Measurements from ENCODE around the gene USP21.
A peak's percentile ranks its signal among the peaks of the same experiment; 100 is the strongest.

USP21 gene

GRCh38 chr1:161171191-161171590 lies 11.9 kb downstream of the USP21 start:
- no peak for DNase-seq (ENCODE audit: low spot score)

- no peak for DNase-seq (ENCODE audit: low spot score)
These were observed 12.4 kb downstream of the USP21 start for GRCh38 chr1:161171696-161172095.

GRCh38 chr1:161172349-161172748 lies 13.0 kb downstream of the USP21 start:
- DNase-seq (ENCODE audit: low spot score), result no peak

GRCh38 chr1:161172776-161173376 lies 13.6 kb downstream of the USP21 start:
- no peak for DNase-seq (ENCODE audit: low spot score)

GRCh38 chr1:161173711-161174110 lies 14.4 kb downstream of the USP21 start:
- DNase-seq (ENCODE audit: low spot score), result no peak

- DNase-seq (ENCODE audit: low spot score), result no peak
These were observed 15.6 kb downstream of the USP21 start for GRCh38 chr1:161174911-161175310.

GRCh38 chr1:161175771-161176453 lies 16.6 kb downstream of the USP21 start:
- no peak for DNase-seq (ENCODE audit: low spot score)

- DNase-seq (ENCODE audit: low spot score), result no peak
These were observed 17.3 kb downstream of the USP21 start for GRCh38 chr1:161176468-161177111.

GRCh38 chr1:161177112-161177935 lies 18.0 kb downstream of the USP21 start, which contains the start of gene B4GALT3:
B4GALT3 (minus strand) TSS chr1:161177507; CDS start chr1:161176060, 1,447 bp downstream.
- peak; percentile 100 for DNase-seq (ENCODE audit: low spot score)

GRCh38 chr1:161177936-161178244 lies 18.6 kb downstream of the USP21 start:
- no peak for DNase-seq (ENCODE audit: low spot score)

- no peak for DNase-seq (ENCODE audit: low spot score)
These were observed 20.4 kb downstream of the USP21 start for GRCh38 chr1:161179698-161180097.

GRCh38 chr1:161180639-161181038 lies 21.3 kb downstream of the USP21 start:
- DNase-seq (ENCODE audit: low spot score), result no peak

GRCh38 chr1:161182214-161182613 lies 22.9 kb downstream of the USP21 start:
- no peak for DNase-seq (ENCODE audit: low spot score)

- DNase-seq (ENCODE audit: low spot score), result peak; percentile 88
These were observed 26.0 kb downstream of the USP21 start for GRCh38 chr1:161185282-161185682.

- DNase-seq (ENCODE audit: low spot score), result no peak
These were observed 26.5 kb downstream of the USP21 start for GRCh38 chr1:161185732-161186311.

- DNase-seq (ENCODE audit: low spot score), result no peak
These were observed 28.0 kb downstream of the USP21 start for GRCh38 chr1:161187311-161187710.

- DNase-seq (ENCODE audit: low spot score), result no peak
These were observed 29.1 kb downstream of the USP21 start for GRCh38 chr1:161188381-161188780.

GRCh38 chr1:161189036-161189435 lies 29.7 kb downstream of the USP21 start:
- no peak for DNase-seq (ENCODE audit: low spot score)

GRCh38 chr1:161190962-161191521 lies 31.7 kb downstream of the USP21 start:
- no peak for DNase-seq (ENCODE audit: low spot score)

- no peak for DNase-seq (ENCODE audit: low spot score)
These were observed 32.7 kb downstream of the USP21 start for GRCh38 chr1:161191971-161192370.

- DNase-seq (ENCODE audit: low spot score), result peak; percentile 89
These were observed 33.5 kb downstream of the USP21 start for GRCh38 chr1:161192476-161193465.

Measured in D341Med (cell line).